Mesenteric fat pad (tissue), 1 donor: ENCODE measurements around the gene SETD2. TPM values are rescaled to one million over a fixed set of nuclear protein-coding genes. Genes with fewer than 3 reads are reported as not detected.

ENCODE experiments used
- DNase-seq: peaks from one replicate; pipeline ENCODE4 v3.0.0-alpha.2; 2020; ENCODE audit warnings: low spot score
- total RNA-seq: library from RNA; stranded (reverse); fragmentation: NEBNext Ultra II Directional; extraction: Animal tissue kit (Norgen Biotek cat#: 25700); gene quantifications from one replicate; pipeline ENCODE4 v1.2.1, GENCODE V29; 2021
- donor health status: DM: yes; HTN: yes; CAD: no.

The SETD2 gene
- total RNA-seq, 1 donor from 2014 or later, result 46.6 TPM

GRCh38 chr3:46966811-46967210 is 197.1 kb downstream of the SETD2 start:
- no peak for DNase-seq

Other genes starting within 250 kb of the SETD2 start
- gene CCDC12, start 187.4 kb downstream of the SETD2 start, total RNA-seq, result 33.1 TPM
- 42.9 TPM for gene NBEAL2, start 184.4 kb downstream of the SETD2 start, total RNA-seq
- gene KIF9, start 118.7 kb upstream of the SETD2 start, total RNA-seq, result 4.9 TPM
- 33.7 TPM for gene KLHL18, start 118.8 kb upstream of the SETD2 start, total RNA-seq
- 40.3 TPM for gene PTPN23, start 216.9 kb upstream of the SETD2 start, total RNA-seq